OCI-LY3 (cell line): ENCODE results near the gene CCDC157.

Experiments
- H2AFZ ChIP-seq: fragments of 200-600, 300-600 bp; shearing (Covaris generic); 2 replicates; pipeline ENCODE4 v1.6.0; 2014; ENCODE audit warnings: antibody characterized with exemption, low read depth, low read length
- H3K27ac ChIP-seq: fragments of 200-600, 300-600 bp; sonication (generic); 2 replicates; pipeline ENCODE4 v1.5.1; 2014; ENCODE audit warnings: mild to moderate bottlenecking, low read length, moderate library complexity, mixed read lengths
- H3K27me3 ChIP-seq: fragments of 200-600, 300-600 bp; sonication (generic); 2 replicates; pipeline ENCODE4 v1.6.1; 2014; ENCODE audit warnings: low read depth, low read length, mixed read lengths
- H3K36me3 ChIP-seq: fragments of 200-600, 300-600 bp; sonication (generic); replicated peaks from 2 replicates; pipeline ENCODE3; 2014; ENCODE audit warnings: low read depth, low read length, mixed read lengths
- H3K4me1 ChIP-seq: fragments of 300-600, 200-600 bp; sonication (generic); 2 replicates; pipeline ENCODE4 v1.6.1; 2014; ENCODE audit warnings: low read length, mixed read lengths
- H3K4me2 ChIP-seq: fragments of 200-600, 300-600 bp; sonication (generic); 2 replicates; pipeline ENCODE4 v1.6.1; 2014; ENCODE audit warnings: low read length, mixed read lengths
- H3K4me3 ChIP-seq: fragments of 300-600, 200-600 bp; sonication (generic); 2 replicates; pipeline ENCODE4 v1.5.1; 2014; ENCODE audit warnings: antibody characterized with exemption, mild to moderate bottlenecking, low read length, moderate library complexity
- H3K79me2 ChIP-seq: fragments of 300-600, 200-600 bp; shearing (Covaris generic); 2 replicates; pipeline ENCODE4 v1.6.1; 2014; ENCODE audit warnings: mild to moderate bottlenecking, low read length, mixed read lengths
- H3K9ac ChIP-seq: fragments of 300-600, 200-600 bp; shearing (Covaris generic); 2 replicates; pipeline ENCODE4 v1.6.0; 2014; ENCODE audit warnings: mild to moderate bottlenecking, low read length, moderate library complexity
- H3K9me3 ChIP-seq: fragments of 200-600, 300-600 bp; shearing (Covaris generic); 2 replicates; pipeline ENCODE4 v1.6.1; 2014; ENCODE audit warnings: low read length, mixed read lengths; ENCODE audit not compliant: insufficient read depth
- H4K20me1 ChIP-seq: fragments of 200-600, 300-600 bp; sonication (generic); 2 replicates; pipeline ENCODE4 v1.6.1; 2016; ENCODE audit warnings: low read length, mixed read lengths; ENCODE audit not compliant: insufficient read depth
- CTCF ChIP-seq: fragments of 200-600, 300-600 bp; sonication (generic); IDR thresholded peaks from 2 replicates; pipeline ENCODE4 v1.5.1; 2014; ENCODE audit warnings: antibody characterized with exemption, low read length, low read depth
- EZH2phosphoT487 ChIP-seq: fragments of 200-600 bp; shearing (Covaris generic); IDR thresholded peaks from 2 replicates; pipeline ENCODE4 v1.6.1; 2018; ENCODE audit warnings: antibody characterized with exemption, mixed run types, low read depth

The CCDC157 gene

DNA sequence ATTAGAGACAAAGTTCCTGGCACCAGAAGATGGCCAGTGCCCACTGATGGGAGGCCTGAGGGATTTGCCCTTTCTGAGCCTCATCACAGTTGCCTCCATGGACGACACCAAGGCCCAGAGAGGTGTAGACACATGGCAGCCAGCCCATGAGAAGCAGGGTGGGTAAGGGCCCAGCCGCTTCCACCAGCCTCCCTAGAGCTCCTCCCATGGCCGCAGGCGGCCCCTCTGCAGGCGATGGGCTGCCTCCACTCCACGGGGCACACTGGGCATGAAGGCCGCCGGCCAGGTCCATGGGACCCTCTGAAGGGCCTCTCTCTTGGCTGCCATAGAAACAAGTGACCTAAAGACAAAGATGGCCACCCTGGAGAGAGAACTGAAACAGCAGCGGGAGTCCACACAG is 14.5 kb downstream of the CCDC157 start:
- H3K79me2 ChIP-seq, result no peaks in the 10 kb centered on the region

DNA sequence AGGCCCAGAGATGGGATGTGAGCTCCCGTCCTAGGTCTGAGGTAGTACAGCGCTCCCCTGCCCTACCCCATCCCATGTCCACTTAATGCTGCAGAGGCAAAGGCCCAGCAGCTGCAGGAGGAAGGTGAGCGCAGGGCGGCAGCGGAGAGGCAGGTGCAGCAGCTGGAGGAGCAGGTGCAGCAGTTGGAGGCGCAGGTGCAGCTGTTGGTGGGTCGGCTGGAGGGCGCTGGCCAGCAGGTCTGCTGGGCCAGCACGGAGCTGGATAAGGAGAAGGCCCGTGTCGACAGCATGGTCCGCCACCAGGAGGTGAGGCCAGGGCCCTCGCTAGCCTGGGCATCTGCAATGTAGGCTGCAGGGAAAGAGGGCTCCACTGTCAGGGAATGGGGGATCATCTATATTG is 15.2 kb downstream of the CCDC157 start:
- H3K9ac ChIP-seq, result no peak overlapping the region
- no peaks in the 10 kb centered on the region for H3K79me2 ChIP-seq
- H2AFZ ChIP-seq, result no peak overlapping the region
- no peaks in the 10 kb centered on the region for H3K4me1 ChIP-seq
- H3K4me2 ChIP-seq, result no peak overlapping the region
- no peak overlapping the region for H3K27ac ChIP-seq
- no peaks in the 10 kb centered on the region for H3K27me3 ChIP-seq
- no peaks in the 10 kb centered on the region for H3K36me3 ChIP-seq
- TF ChIP-seq EZH2phosphoT487 (no peak), CTCF (no peak)
- H3K4me3 ChIP-seq, result no peak overlapping the region
- no peaks in the 10 kb centered on the region for H3K9me3 ChIP-seq
- no peaks in the 10 kb centered on the region for H4K20me1 ChIP-seq

More for the DNA sequence above, 14.5 kb downstream of the CCDC157 start:
- Histone ChIP-seq H2AFZ (no peak overlapping the region), H3K9me3 (no peaks in the 10 kb centered on the region), H3K27me3 (no peaks in the 10 kb centered on the region), H3K9ac (no peak overlapping the region), H4K20me1 (no peaks in the 10 kb centered on the region), H3K4me3 (no peak overlapping the region), H3K27ac (no peak overlapping the region), H3K4me1 (no peaks in the 10 kb centered on the region), H3K4me2 (no peak overlapping the region), H3K36me3 (no peaks in the 10 kb centered on the region)
- no peak for TF ChIP-seq EZH2phosphoT487
- TF ChIP-seq CTCF, result no peak

DNA sequence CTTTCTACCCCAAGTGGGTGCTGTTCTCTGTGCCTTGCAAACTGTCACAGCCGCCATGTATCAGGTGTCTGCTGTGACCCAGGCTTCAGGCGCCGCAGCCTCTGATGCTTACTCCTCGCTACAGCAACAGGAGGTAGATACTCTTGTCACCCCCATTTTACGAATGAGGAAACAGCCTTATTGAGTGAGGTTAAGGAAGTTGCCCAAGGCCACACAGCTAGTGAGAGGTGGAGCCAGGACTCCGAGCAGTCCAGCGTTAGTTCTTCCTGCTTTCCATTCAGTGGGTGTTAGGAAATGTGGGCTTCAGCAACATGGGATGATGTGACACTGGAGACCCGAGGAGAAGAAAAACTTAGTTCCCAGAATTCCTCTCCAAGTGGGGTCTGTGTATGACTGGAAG is 16.1 kb downstream of the CCDC157 start:
- H3K79me2 ChIP-seq, result no peaks in the 10 kb centered on the region
- TF ChIP-seq CTCF (no peak), EZH2phosphoT487 (no peak)
- H2AFZ ChIP-seq, result no peak overlapping the region
- no peaks in the 10 kb centered on the region for H3K9me3 ChIP-seq
- peaks cover 3% of the 10 kb centered on the region for H3K36me3 ChIP-seq
- no peaks in the 10 kb centered on the region for H4K20me1 ChIP-seq
- H3K4me2 ChIP-seq, result no peak overlapping the region
- no peak overlapping the region for H3K27ac ChIP-seq
- no peak overlapping the region for H3K4me3 ChIP-seq
- H3K27me3 ChIP-seq, result no peaks in the 10 kb centered on the region
- no peak overlapping the region for H3K9ac ChIP-seq
- H3K4me1 ChIP-seq, result no peaks in the 10 kb centered on the region

DNA sequence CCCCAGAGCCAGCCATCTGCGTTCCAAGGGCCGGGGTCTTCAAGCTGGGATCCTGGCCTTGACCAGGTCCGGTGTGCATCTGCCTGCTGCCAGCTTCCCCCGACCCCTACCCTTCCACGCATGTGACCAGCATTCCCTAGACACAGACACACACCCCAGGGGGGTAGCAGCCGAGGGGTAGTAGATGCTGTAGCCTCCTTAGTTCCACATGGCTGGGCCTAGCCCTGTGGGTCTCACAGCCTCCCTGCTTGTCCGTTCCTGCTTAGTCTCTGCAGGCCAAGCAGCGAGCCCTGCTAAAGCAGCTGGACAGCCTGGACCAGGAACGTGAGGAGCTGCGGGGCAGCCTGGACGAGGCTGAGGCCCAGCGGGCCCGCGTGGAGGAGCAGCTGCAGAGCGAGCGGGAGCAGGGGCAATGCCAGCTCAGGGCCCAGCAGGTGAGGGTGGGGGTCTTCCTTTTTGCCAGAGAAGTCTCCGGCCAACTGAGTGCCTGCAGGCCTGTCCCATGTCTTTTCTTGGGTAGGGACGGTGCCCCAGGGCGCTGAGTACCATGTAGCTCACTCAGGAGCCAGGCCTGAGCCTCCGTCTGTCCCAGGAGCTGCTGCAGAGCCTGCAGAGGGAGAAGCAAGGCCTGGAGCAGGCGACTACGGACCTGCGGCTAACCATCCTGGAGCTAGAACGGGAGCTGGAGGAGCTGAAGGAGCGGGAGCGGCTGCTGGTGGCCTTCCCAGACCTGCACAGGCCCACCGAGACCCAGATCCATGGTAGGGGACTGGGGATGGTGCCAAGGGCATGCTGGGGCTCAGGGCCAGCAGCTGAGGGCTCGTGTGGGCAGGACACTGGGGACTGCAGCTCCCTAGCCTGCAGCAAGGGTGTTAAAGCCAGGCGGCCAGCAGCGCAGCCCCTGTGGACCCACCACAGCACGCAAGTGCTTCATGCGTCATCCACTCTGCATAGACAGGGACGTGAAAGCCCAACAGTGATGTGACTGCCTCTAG is 16.8 kb downstream of the CCDC157 start:
- TF ChIP-seq CTCF, result no peak
- no peak for TF ChIP-seq EZH2phosphoT487

More for the DNA sequence above, 16.8 kb downstream of the CCDC157 start:
- Histone ChIP-seq H3K27ac (no peak overlapping the region), H3K4me2 (no peak overlapping the region), H3K4me3 (no peak overlapping the region), H2AFZ (no peak overlapping the region), H3K9ac (no peak overlapping the region), H3K79me2 (no peaks in the 10 kb centered on the region), H4K20me1 (no peaks in the 10 kb centered on the region), H3K9me3 (no peaks in the 10 kb centered on the region), H3K27me3 (no peaks in the 10 kb centered on the region), H3K4me1 (no peaks in the 10 kb centered on the region), H3K36me3 (peaks cover 3% of the 10 kb centered on the region)
